HG03354 (cell line): ENCODE data around the gene OR14I1.
A peak's percentile ranks its signal among the peaks of the same experiment; 100 is the strongest.

Experiments
- ATAC-seq: cut with Tn5 transposase; IDR thresholded peaks from one replicate; pipeline ENCODE4 v1.9.1; 2021; ENCODE audit warnings: mild to moderate bottlenecking; ENCODE audit not compliant: unreplicated experiment, poor library complexity, severe bottlenecking

Gene OR14I1

GRCh38 chr1:248702714-248703113, at the start of gene OR14I1:
Gene OR14I1, minus strand, starts transcription at chr1:248702766.
- no peak for ATAC-seq

GRCh38 chr1:248751635-248752034, 49.1 kb upstream of the OR14I1 start:
- peak; percentile 23 for ATAC-seq

- ATAC-seq = peak; percentile 22
Observed at GRCh38 chr1:248751142-248751541, 48.6 kb upstream of the OR14I1 start.

GRCh38 chr1:248750496-248750895, 47.9 kb upstream of the OR14I1 start:
- no peak for ATAC-seq

GRCh38 chr1:248748211-248748610, 45.6 kb upstream of the OR14I1 start:
- ATAC-seq = no peak

GRCh38 chr1:248740876-248741275, 38.3 kb upstream of the OR14I1 start:
- ATAC-seq = no peak

GRCh38 chr1:248739572-248740205, 37.1 kb upstream of the OR14I1 start:
- no peak for ATAC-seq

GRCh38 chr1:248737457-248737856, 34.9 kb upstream of the OR14I1 start:
- no peak for ATAC-seq

GRCh38 chr1:248736977-248737376, 34.4 kb upstream of the OR14I1 start:
- no peak for ATAC-seq

- no peak for ATAC-seq
Observed at GRCh38 chr1:248733566-248733965, 31.0 kb upstream of the OR14I1 start.

GRCh38 chr1:248730507-248731335, 28.2 kb upstream of the OR14I1 start:
- ATAC-seq = no peak

GRCh38 chr1:248714248-248714647, 11.7 kb upstream of the OR14I1 start:
- ATAC-seq = no peak

- ATAC-seq = no peak
Observed at GRCh38 chr1:248710305-248710900, 7.8 kb upstream of the OR14I1 start.

- ATAC-seq = no peak
Observed at GRCh38 chr1:248704606-248705005, 2.0 kb upstream of the OR14I1 start.

- ATAC-seq = no peak
Observed at GRCh38 chr1:248703674-248704073, 1.1 kb upstream of the OR14I1 start.

GRCh38 chr1:248699099-248699498, 3.5 kb downstream of the OR14I1 start:
- ATAC-seq = no peak

GRCh38 chr1:248697907-248698306, 4.7 kb downstream of the OR14I1 start:
- no peak for ATAC-seq

GRCh38 chr1:248696774-248697173, 5.8 kb downstream of the OR14I1 start:
- ATAC-seq = no peak

- ATAC-seq = no peak
Observed at GRCh38 chr1:248696261-248696660, 6.3 kb downstream of the OR14I1 start.

- ATAC-seq = no peak
Observed at GRCh38 chr1:248695451-248696132, 7.0 kb downstream of the OR14I1 start.
